K562 (cell line): Measurements from ENCODE around the gene SCYGR1. TPM values are rescaled to one million over a fixed set of nuclear protein-coding genes. Genes with fewer than 3 reads are reported as not detected.
A peak's percentile ranks its signal among the peaks of the same experiment; 100 is the strongest.

Source experiments
- ARID1B ChIP-seq: fragments of 450-650 bp; IDR thresholded peaks from 2 replicates; pipeline ENCODE4 v1.6.1; 2016; ENCODE audit warnings: antibody characterized with exemption, mild to moderate bottlenecking, inconsistent platforms
- CBFA2T2 ChIP-seq: fragments of 450-650 bp; conservative IDR thresholded peaks from 2 replicates; pipeline ENCODE4 v1.6.1; 2017; ENCODE audit warnings: mild to moderate bottlenecking
- CBX8 ChIP-seq: fragments of 200-600 bp; sonication (generic); IDR thresholded peaks from 2 replicates; pipeline ENCODE4 v1.6.1; 2012; ENCODE audit warnings: borderline replicate concordance, mixed run types, low read depth, mild to moderate bottlenecking, moderate library complexity, mixed read lengths, low read length, control low read depth, inconsistent platforms; ENCODE audit not compliant: poor library complexity, severe bottlenecking; ENCODE audit errors: extremely low read depth
- DPF2 ChIP-seq: fragments of 450-650 bp; IDR thresholded peaks from 2 replicates; pipeline ENCODE4 v1.6.1; 2016
- EP300 ChIP-seq: IDR thresholded peaks from 2 replicates; pipeline ENCODE4 v1.6.1; 2012; ENCODE audit warnings: low read length, improper control_type of control experiment
- FOXP1 ChIP-seq: sonication (generic); formaldehyde crosslinking; IDR thresholded peaks from 2 replicates; pipeline ENCODE4 v1.8.0; 2022; ENCODE audit warnings: mild to moderate bottlenecking, missing genetic modification reagents
- HDAC2 ChIP-seq: fragments of 450-650 bp; IDR thresholded peaks from 2 replicates; pipeline ENCODE4 v1.6.1; 2016; ENCODE audit warnings: mild to moderate bottlenecking
- HSF4 ChIP-seq: fragments of 250-450 bp; sonication (Bioruptor Pico); IDR thresholded peaks from 2 replicates; pipeline ENCODE4 v2.1.2; 2022; ENCODE audit warnings: mild to moderate bottlenecking, moderate library complexity, borderline replicate concordance
- KDM1A ChIP-seq, 2 experiments: fragments of 450-650 bp; IDR thresholded peaks; 2 replicates each; pipeline ENCODE4 v1.6.1; 2016; ENCODE audit warnings: mild to moderate bottlenecking in 2 of 2
- MAFF ChIP-seq: IDR thresholded peaks from 2 replicates; pipeline ENCODE4 v1.6.1; 2012; ENCODE audit warnings: low read length, improper control_type of control experiment
- MAFG ChIP-seq: fragments of 450-650 bp; conservative IDR thresholded peaks from 2 replicates; pipeline ENCODE4 v1.6.1; 2016; ENCODE audit warnings: missing genetic modification characterization, missing compliant biosample characterization
- MCM5 ChIP-seq: fragments of 450-650 bp; IDR thresholded peaks from 2 replicates; pipeline ENCODE4 v1.6.1; 2016; ENCODE audit warnings: low read depth
- MCM7 ChIP-seq, 2 experiments: fragments of 450-650 bp; IDR thresholded peaks; 2 replicates each; pipeline ENCODE4 v1.6.1; 2016 to 2018
- MTA1 ChIP-seq: fragments of 450-650 bp; IDR thresholded peaks from 2 replicates; pipeline ENCODE4 v1.6.1; 2017; ENCODE audit warnings: borderline replicate concordance
- NBN ChIP-seq: fragments of 450-650 bp; IDR thresholded peaks from 2 replicates; pipeline ENCODE4 v1.6.1; 2016; ENCODE audit warnings: low read depth, mild to moderate bottlenecking
- NFYB ChIP-seq: IDR thresholded peaks from 2 replicates; pipeline ENCODE4 v1.6.1; 2011; ENCODE audit warnings: mild to moderate bottlenecking, moderate library complexity; ENCODE audit not compliant: insufficient read length; ENCODE audit errors: extremely low read depth
- SOX6 ChIP-seq: fragments of 450-650 bp; IDR thresholded peaks from 2 replicates; pipeline ENCODE4 v1.6.1; 2014; ENCODE audit warnings: mild to moderate bottlenecking
- TFAM ChIP-seq: fragments of 250-450 bp; sonication (Bioruptor Pico); conservative IDR thresholded peaks from 2 replicates; pipeline ENCODE4 v1.5.0; 2021; ENCODE audit warnings: mild to moderate bottlenecking, moderate library complexity
- WHSC1 ChIP-seq: IDR thresholded peaks from one replicate; pipeline ENCODE4 v1.6.1; 2012; ENCODE audit warnings: low read length, control low read depth, inconsistent platforms
- ZNF311 ChIP-seq: fragments of 250-450 bp; sonication (Bioruptor Pico); IDR thresholded peaks from 2 replicates; pipeline ENCODE4 v1.4.0; 2020; ENCODE audit warnings: mild to moderate bottlenecking, moderate library complexity
- ZNF316 ChIP-seq: fragments of 450-650 bp; IDR thresholded peaks from 2 replicates; pipeline ENCODE4 v1.6.1; 2016
- ZNF717 ChIP-seq: fragments of 250-450 bp; sonication (Bioruptor Pico); IDR thresholded peaks from 2 replicates; pipeline ENCODE4 v1.5.0; 2021
- polyA plus RNA-seq, 8 experiments: library from polyadenylated mRNA; depleted of rRNA in 4 of 8; stranded (reverse) in 5 of 8; unstranded in 3 of 8; fragments of >200 nt; fragmentation: Nextera tagmentation in 2 of 8; fragmentation: Illumina TruSeq in 1 of 8; extraction: Ambion mirVana in 2 of 8; extraction: Trizol in 1 of 8; gene quantifications; 2 replicates each; pipeline versions ENCODE4 v1.2.1 to v1.2.3, GENCODE V29; 2011 to 2014; ENCODE audit warnings: inconsistent platforms in 1 of 8, missing spikeins in 1 of 8
- total RNA-seq, 7 experiments: library from RNA; depleted of rRNA in 6 of 7; stranded (reverse); fragments of >200 nt in 6 of 7; fragmentation: Illumina TruSeq in 2 of 7; extraction: Trizol in 2 of 7; gene quantifications; 2 replicates each; pipeline versions ENCODE4 v1.2.1 to v1.2.3, GENCODE V29; 2011 to 2021; ENCODE audit warnings: low replicate concordance in 1 of 7
- TF ChIP-seq, protein P1 (sequence below): fragments of 450-650 bp; formaldehyde crosslinking; IDR thresholded peaks from 2 replicates; pipeline ENCODE4 v1.4.0; 2020; ENCODE audit warnings: mild to moderate bottlenecking
- TF ChIP-seq, protein P2 (sequence below): fragments of 250-450 bp; sonication (Bioruptor Pico); IDR thresholded peaks from 2 replicates; pipeline ENCODE4 v1.8.0; 2022; ENCODE audit warnings: inconsistent platforms
- TF ChIP-seq, protein P3 (sequence below): fragments of 250-450 bp; sonication (Bioruptor Pico); IDR thresholded peaks from 2 replicates; pipeline ENCODE4 v1.5.0; 2021

SCYGR1 gene
- total and polyA plus RNA-seq, 9 of the 15 experiments (the other 6 are each of a cell fraction or from before 2014, with no cell fraction given) = not detected

DNA sequence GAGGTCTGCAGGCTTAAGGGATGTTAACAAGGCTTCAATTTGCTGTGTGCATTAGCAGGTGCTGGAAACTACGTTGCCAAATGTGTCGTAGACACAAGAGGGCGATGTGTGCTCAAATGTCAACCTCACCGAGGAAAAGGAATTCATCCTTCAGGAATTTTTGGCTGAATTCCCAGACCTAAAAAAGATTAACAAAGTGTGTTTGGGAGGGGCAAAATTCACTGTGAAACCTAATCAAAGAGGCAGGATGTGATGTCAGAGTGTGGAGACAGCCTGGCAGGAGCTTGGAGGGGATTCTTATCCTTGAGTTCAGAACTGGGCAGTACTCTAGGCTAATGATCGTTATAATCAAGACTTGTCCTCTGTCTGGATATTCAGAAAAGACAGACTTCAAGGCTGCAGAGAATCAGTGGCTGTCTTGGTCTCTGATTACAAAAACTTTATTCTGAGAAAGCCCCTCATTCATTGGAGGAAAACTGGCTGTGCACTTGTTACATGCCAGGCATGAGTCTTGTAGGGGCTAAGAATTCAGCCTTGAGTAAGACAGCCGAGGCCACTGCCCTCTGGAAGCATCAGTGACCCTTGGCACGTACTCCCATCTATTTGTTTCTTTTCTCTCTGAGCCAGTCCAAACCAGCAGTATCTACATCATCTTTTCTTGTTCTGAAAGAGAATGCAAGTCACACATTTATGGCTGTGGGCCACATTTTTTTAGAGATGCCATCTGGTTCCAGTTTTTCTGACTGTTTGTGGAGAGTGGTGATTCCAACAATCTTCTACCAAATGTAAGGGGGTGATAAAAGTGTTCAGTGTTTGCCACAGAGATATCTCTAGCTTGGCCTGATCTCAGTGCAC is 18.7 kb upstream of the SCYGR1 start (continued):
- TF ChIP-seq CBFA2T2 (peak; percentile 57), ARID1B (peak; percentile 35), DPF2 (no peak), CBX8 (no peak), EP300 (no peak), HSF4 (CRISPR knock-in tag) (no peak), ZNF316 (peak; percentile 49; the same call in 1 of the 2 replicates), MCM7 (IDR thresholded peaks at IDR 0.05) (no peak), NBN (no peak), HDAC2 (no peak), ZNF311 (no peak), MAFF (peak; percentile 19; the same call in 1 of the 2 replicates), WHSC1 (no peak), FOXP1 (CRISPR knock-in tag) (no peak), MTA1 (no peak), KDM1A (IDR thresholded peaks at IDR 0.05) (peak; percentile 54 to 55; a peak in 3 of 4 replicates), TFAM (no peak), MAFG (tag) (peak; percentile 70), SOX6 (peak; percentile 19; the same call in 1 of the 2 replicates), MCM5 (no peak), ZNF717 (CRISPR knock-in tag) (no peak), NFYB (no peak)
- TF ChIP-seq, protein P1, sequence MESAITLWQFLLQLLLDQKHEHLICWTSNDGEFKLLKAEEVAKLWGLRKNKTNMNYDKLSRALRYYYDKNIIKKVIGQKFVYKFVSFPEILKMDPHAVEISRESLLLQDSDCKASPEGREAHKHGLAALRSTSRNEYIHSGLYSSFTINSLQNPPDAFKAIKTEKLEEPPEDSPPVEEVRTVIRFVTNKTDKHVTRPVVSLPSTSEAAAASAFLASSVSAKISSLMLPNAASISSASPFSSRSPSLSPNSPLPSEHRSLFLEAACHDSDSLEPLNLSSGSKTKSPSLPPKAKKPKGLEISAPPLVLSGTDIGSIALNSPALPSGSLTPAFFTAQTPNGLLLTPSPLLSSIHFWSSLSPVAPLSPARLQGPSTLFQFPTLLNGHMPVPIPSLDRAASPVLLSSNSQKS (CRISPR knock-in tag) = no peak
- TF ChIP-seq, protein P2, sequence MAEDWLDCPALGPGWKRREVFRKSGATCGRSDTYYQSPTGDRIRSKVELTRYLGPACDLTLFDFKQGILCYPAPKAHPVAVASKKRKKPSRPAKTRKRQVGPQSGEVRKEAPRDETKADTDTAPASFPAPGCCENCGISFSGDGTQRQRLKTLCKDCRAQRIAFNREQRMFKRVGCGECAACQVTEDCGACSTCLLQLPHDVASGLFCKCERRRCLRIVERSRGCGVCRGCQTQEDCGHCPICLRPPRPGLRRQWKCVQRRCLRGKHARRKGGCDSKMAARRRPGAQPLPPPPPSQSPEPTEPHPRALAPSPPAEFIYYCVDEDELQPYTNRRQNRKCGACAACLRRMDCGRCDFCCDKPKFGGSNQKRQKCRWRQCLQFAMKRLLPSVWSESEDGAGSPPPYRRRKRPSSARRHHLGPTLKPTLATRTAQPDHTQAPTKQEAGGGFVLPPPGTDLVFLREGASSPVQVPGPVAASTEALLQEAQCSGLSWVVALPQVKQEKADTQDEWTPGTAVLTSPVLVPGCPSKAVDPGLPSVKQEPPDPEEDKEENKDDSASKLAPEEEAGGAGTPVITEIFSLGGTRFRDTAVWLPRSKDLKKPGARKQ (CRISPR knock-in tag) = no peak
- TF ChIP-seq, protein P3, sequence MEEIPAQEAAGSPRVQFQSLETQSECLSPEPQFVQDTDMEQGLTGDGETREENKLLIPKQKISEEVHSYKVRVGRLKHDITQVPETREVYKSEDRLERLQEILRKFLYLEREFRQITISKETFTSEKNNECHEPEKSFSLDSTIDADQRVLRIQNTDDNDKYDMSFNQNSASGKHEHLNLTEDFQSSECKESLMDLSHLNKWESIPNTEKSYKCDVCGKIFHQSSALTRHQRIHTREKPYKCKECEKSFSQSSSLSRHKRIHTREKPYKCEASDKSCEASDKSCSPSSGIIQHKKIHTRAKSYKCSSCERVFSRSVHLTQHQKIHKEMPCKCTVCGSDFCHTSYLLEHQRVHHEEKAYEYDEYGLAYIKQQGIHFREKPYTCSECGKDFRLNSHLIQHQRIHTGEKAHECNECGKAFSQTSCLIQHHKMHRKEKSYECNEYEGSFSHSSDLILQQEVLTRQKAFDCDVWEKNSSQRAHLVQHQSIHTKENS (CRISPR knock-in tag) = no peak
